ENCODE results near the gene MPLKIP.
"Not testable (repeated sequence)": the region's sequence is repeated elsewhere in the genome, so short reads cannot be mapped to it uniquely, and the experiment has no call there.

MPLKIP gene

GRCh38 chr7:40134428-40135316 lies at the start of gene MPLKIP, which contains the start of gene SUGCT:
MPLKIP (minus strand) TSS chr7:40134622; CDS start chr7:40134567, 55 bp downstream.
SUGCT (plus strand) TSS chr7:40135005.
- DNase-seq (ENCODE audit: low read depth), result peak; percentile 83

- no peak for DNase-seq (ENCODE audit: low read depth)
Observed at GRCh38 chr7:40182452-40182851, 48.0 kb upstream of the MPLKIP start.

- no peak for DNase-seq (ENCODE audit: low read depth)
Observed at GRCh38 chr7:40177071-40177470, 42.6 kb upstream of the MPLKIP start.

GRCh38 chr7:40175725-40176510 lies 41.5 kb upstream of the MPLKIP start:
- DNase-seq (ENCODE audit: low read depth), result no peak

GRCh38 chr7:40175256-40175655 lies 40.8 kb upstream of the MPLKIP start:
- not testable (repeated sequence) for DNase-seq (ENCODE audit: low read depth)

- not testable (repeated sequence) for DNase-seq (ENCODE audit: low read depth)
Observed at GRCh38 chr7:40173121-40173520, 38.7 kb upstream of the MPLKIP start.

GRCh38 chr7:40168266-40168665 lies 33.8 kb upstream of the MPLKIP start:
- not testable (repeated sequence) for DNase-seq (ENCODE audit: low read depth)

GRCh38 chr7:40167291-40167690 lies 32.9 kb upstream of the MPLKIP start:
- DNase-seq (ENCODE audit: low read depth), result no peak

- DNase-seq (ENCODE audit: low read depth), result no peak
Observed at GRCh38 chr7:40165216-40165615, 30.8 kb upstream of the MPLKIP start.

GRCh38 chr7:40162516-40162915 lies 28.1 kb upstream of the MPLKIP start:
- no peak for DNase-seq (ENCODE audit: low read depth)

- DNase-seq (ENCODE audit: low read depth), result no peak
Observed at GRCh38 chr7:40156988-40157387, 22.6 kb upstream of the MPLKIP start.

- DNase-seq (ENCODE audit: low read depth), result no peak
Observed at GRCh38 chr7:40151504-40151903, 17.1 kb upstream of the MPLKIP start.

GRCh38 chr7:40148671-40149070 lies 14.2 kb upstream of the MPLKIP start:
- DNase-seq (ENCODE audit: low read depth), result no peak

- DNase-seq (ENCODE audit: low read depth), result not testable (repeated sequence)
Observed at GRCh38 chr7:40148247-40148580, 13.8 kb upstream of the MPLKIP start.

- no peak for DNase-seq (ENCODE audit: low read depth)
Observed at GRCh38 chr7:40147371-40148246, 13.2 kb upstream of the MPLKIP start.

- DNase-seq (ENCODE audit: low read depth), result not testable (repeated sequence)
Observed at GRCh38 chr7:40145596-40146130, 11.2 kb upstream of the MPLKIP start.

GRCh38 chr7:40141916-40142315 lies 7.5 kb upstream of the MPLKIP start:
- not testable (repeated sequence) for DNase-seq (ENCODE audit: low read depth)

- not testable (repeated sequence) for DNase-seq (ENCODE audit: low read depth)
Observed at GRCh38 chr7:40139891-40140290, 5.5 kb upstream of the MPLKIP start.

GRCh38 chr7:40138973-40139372 lies 4.6 kb upstream of the MPLKIP start:
- DNase-seq (ENCODE audit: low read depth), result no peak

GRCh38 chr7:40137563-40137962 lies 3.1 kb upstream of the MPLKIP start:
- DNase-seq (ENCODE audit: low read depth), result no peak

GRCh38 chr7:40135317-40135610 lies 842 bp upstream of the MPLKIP start:
- no peak for DNase-seq (ENCODE audit: low read depth)
